ENCODE measurements around the gene ANO3. TPM values are rescaled to one million over a fixed set of nuclear protein-coding genes. Genes with fewer than 3 reads are reported as not detected.

Gene ANO3
- total RNA-seq, 1 donor = 5.9 TPM

DNA sequence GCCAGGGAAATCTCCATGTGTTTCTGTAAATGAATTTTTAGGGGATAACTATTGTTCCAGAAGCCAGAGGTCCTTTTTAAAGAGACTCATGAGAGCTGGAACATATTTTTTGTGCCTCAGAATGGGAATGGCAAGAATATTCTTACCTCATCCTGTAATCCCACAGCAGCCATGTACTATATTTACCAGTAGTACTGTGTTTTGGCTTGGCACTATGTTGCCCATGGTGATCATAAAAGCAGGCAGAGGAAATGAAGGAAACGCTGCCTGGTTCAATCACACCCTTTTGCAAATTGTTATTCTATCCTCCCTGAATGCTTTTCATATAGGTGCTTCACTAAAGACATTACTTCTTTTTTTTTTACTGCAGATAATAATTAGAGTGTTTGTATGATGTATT lies 81.0 kb downstream of the ANO3 start:
- TF ChIP-seq, protein P1, sequence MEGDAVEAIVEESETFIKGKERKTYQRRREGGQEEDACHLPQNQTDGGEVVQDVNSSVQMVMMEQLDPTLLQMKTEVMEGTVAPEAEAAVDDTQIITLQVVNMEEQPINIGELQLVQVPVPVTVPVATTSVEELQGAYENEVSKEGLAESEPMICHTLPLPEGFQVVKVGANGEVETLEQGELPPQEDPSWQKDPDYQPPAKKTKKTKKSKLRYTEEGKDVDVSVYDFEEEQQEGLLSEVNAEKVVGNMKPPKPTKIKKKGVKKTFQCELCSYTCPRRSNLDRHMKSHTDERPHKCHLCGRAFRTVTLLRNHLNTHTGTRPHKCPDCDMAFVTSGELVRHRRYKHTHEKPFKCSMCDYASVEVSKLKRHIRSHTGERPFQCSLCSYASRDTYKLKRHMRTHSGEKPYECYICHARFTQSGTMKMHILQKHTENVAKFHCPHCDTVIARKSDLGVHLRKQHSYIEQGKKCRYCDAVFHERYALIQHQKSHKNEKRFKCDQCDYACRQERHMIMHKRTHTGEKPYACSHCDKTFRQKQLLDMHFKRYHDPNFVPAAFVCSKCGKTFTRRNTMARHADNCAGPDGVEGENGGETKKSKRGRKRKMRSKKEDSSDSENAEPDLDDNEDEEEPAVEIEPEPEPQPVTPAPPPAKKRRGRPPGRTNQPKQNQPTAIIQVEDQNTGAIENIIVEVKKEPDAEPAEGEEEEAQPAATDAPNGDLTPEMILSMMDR (IDR thresholded peaks at IDR 0.05; ENCODE audit: insufficient read depth, low read length) = no peak
- no peak overlapping the region for H3K4me3 ChIP-seq (ENCODE audit: low read depth, low read length)
- no peak for DNase-seq (ENCODE audit: low read depth)

DNA sequence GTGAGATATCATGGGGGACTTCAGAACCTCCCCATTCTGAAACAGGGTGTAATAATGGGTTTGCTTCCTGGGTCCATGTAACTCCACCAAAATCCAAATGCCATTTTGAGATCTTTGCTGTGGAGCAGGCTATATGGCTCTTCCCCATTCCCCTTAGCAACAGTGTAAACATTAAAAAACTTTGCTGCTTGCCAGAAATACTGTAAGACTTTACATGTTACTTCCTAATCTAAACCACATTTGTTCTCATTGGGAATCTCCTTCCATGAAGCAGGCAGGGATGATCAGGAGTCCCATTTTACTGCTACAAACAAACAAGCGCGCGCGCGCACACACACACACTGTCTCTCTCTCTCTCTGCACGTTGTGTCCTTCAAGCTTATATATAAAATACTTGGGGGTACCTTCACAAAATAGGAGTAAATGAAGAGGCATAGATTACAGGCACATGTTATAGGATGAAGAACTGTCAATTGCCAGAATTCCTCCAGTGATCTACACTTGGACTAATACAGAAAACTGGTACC lies 86.5 kb downstream of the ANO3 start:
- DNase-seq (ENCODE audit: low read depth) = peak; percentile 2
- TF ChIP-seq, protein P1 (IDR thresholded peaks at IDR 0.05; ENCODE audit: insufficient read depth, low read length) = no peak
- H3K4me3 ChIP-seq (ENCODE audit: low read depth, low read length) = no peak overlapping the region

DNA sequence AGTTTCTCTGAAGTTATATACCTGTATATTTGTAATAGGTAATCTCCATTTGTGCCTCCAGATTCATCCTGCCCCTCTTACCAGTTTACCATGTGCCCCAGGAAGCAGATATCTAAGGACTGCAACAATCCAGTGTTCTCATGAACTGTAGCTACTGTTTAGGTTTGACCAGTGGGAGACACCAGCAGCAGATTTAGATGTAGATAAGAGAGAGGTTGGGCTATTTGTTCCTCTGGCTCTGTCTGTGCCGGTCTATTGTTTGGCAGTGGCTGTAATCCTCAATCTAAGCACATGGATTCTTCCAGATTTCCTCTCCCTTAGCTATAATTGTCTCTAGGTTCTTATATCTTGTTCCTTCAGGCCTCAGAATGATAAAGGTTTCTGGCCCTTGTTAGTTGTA lies 88.4 kb downstream of the ANO3 start:
- TF ChIP-seq, protein P1 (IDR thresholded peaks at IDR 0.05; ENCODE audit: insufficient read depth, low read length) = no peak
- no peak for DNase-seq (ENCODE audit: low read depth)
- H3K4me3 ChIP-seq (ENCODE audit: low read depth, low read length) = no peak overlapping the region

DNA sequence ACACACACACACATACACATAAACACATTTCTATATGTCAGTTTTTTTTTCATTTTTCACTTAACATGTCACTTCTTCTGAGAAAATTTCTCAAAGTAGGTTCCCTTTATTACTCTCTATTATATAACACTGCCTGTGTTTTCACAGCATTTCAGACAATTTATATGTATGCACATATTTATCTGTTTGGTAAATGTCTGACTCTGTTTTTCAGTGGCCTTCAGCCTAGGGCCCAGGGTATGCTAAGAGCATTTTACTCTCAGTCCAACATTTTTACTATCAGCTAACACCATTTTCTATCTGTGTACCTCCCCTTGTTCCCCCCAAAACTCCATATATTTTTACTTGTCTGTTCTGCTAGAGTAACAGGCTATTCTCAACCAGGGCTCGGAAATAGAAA lies 92.3 kb downstream of the ANO3 start:
- TF ChIP-seq, protein P1 (IDR thresholded peaks at IDR 0.05; ENCODE audit: insufficient read depth, low read length) = no peak
- DNase-seq (ENCODE audit: low read depth) = no peak
- H3K4me3 ChIP-seq (ENCODE audit: low read depth, low read length) = no peak overlapping the region

DNA sequence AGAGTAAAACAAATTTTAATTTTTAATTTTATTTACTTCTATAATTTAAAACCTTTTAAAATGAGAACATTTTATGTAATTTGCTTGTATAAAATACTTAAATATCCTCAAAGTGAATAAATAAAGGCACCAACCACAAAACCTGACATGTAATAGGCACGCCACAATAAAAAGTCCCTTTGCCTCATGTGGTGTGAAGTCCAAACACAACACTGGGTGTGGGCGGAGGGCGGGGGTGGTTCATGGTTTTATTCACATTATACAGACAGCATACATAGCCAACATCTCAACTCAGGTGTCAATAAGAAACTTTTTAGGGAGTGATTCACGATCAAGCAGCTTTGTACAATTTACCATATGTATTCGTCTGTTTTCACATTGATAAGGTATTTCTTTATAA lies 107.9 kb downstream of the ANO3 start:
- TF ChIP-seq, protein P1 (IDR thresholded peaks at IDR 0.05; ENCODE audit: insufficient read depth, low read length) = no peak
- H3K4me3 ChIP-seq (ENCODE audit: low read depth, low read length) = no peak overlapping the region
- DNase-seq (ENCODE audit: low read depth) = no peak

DNA sequence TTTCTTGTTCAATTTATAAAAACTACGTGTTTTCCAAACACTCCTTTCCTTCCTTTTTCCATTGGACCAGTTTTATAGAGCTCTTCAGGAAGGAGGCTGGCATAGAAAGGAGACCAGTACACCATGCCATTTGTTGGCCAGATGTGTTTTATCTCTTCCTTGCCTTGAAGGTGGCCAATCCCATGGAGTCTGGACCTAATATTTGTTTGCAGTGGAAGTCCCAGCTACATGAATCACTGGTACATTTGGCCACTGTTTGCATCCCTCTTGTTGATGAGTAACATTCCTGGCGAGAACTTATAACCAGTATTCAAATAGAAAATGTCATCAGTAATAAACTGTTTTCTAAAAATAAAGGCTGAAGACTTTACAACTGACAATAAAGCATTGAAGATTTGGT lies 110.2 kb downstream of the ANO3 start:
- TF ChIP-seq, protein P1 (IDR thresholded peaks at IDR 0.05; ENCODE audit: insufficient read depth, low read length) = no peak
- DNase-seq (ENCODE audit: low read depth) = peak; percentile 88
- H3K4me3 ChIP-seq (ENCODE audit: low read depth, low read length) = no peak overlapping the region

DNA sequence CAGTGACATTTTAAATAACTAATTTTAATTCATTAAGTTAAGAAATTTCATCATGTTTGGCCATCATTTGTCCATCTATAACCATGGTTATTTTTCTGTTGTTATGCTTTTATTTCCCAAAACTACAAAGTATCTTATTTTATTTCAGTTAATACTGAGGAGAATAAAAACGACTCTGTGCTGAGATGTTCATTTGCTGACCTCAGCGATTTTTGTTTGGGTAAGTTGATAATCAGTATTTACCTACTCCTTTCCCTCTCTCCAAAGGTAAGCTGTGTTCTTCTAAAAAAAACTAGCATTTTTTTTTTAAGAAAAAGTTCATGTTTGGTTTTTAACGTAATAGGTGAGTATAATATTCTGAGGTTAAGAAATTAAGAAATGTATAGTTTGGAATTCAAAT lies 111.7 kb downstream of the ANO3 start:
- no peak for DNase-seq (ENCODE audit: low read depth)
- no peak overlapping the region for H3K4me3 ChIP-seq (ENCODE audit: low read depth, low read length)
- TF ChIP-seq, protein P1 (IDR thresholded peaks at IDR 0.05; ENCODE audit: insufficient read depth, low read length) = no peak

All from fibroblast of the aortic adventitia (primary cell).